ENCODE results near the gene DARS2. TPM values are rescaled to one million over a fixed set of nuclear protein-coding genes. Genes with fewer than 3 reads are reported as not detected.

DARS2 gene
- total and polyA plus RNA-seq, 2 donors (not counting 1 experiment from before 2014, with no cell fraction given), result 4.5 to 17.3 TPM

GRCh38 chr1:173867141-173867752 is 42.8 kb downstream of the DARS2 start:
- Histone ChIP-seq H2AFZ (ENCODE audit: insufficient read depth, low read depth, low read length, poor library complexity, severe bottlenecking) (peak overlapping the region; percentile 92), H3K9me3 (ENCODE audit: control extremely low read depth in 1 of 3, control insufficient read depth in 2 of 3, insufficient read depth in 1 of 3, low read length in 2 of 3) (no peaks in the 10 kb centered on the region), H3K27me3 (replicated peaks in 1 of 4; ENCODE audit: control extremely low read depth in 1 of 4, control insufficient read depth in 3 of 4, insufficient read depth in 4 of 4, low read length in 3 of 4) (no peaks in the 10 kb centered on the region), H3K36me3 (replicated peaks in 1 of 2; ENCODE audit: control extremely low read depth in 1 of 2, control insufficient read depth in 1 of 2, extremely low read depth in 1 of 2, insufficient read depth in 2 of 2, low read length in 1 of 2) (peaks cover 5 to 60% of the 10 kb centered on the region in 2 experiments), H3K4me3 (ENCODE audit: control extremely low read depth in 1 of 5, extremely low read depth in 1 of 5, insufficient read depth in 1 of 5, low read depth in 2 of 5, low read length in 4 of 5) (peak overlapping the region; percentile 70 to 98 (median 89)), H3K9ac (ENCODE audit: low read length) (peak overlapping the region; percentile 81), H3K4me1 (ENCODE audit: control insufficient read depth in 2 of 2, insufficient read depth in 2 of 2, low read length in 2 of 2) (peaks cover 42 to 50% of the 10 kb centered on the region in 2 donors), H3K27ac (ENCODE audit: low read length in 2 of 2) (peak overlapping the region; percentile 90 to 93), H4K20me1 (ENCODE audit: control insufficient read depth, insufficient read depth, low read length, poor library complexity, severe bottlenecking) (no peaks in the 10 kb centered on the region), H3K4me2 (replicated peaks; ENCODE audit: low read depth, low read length, poor library complexity, severe bottlenecking) (peak overlapping the region; percentile 90), H3K79me2 (ENCODE audit: control insufficient read depth, insufficient read depth, low read length) (peaks cover 23% of the 10 kb centered on the region)
- Mint-ChIP-seq H3K9me3 (ENCODE audit: insufficient read depth) (no peaks in the 10 kb centered on the region), H3K27ac (peak overlapping the region; percentile 98), H3K4me1 (peaks cover 68% of the 10 kb centered on the region), H3K27me3 (no peaks in the 10 kb centered on the region), H3K4me3 (peak overlapping the region; percentile 94)
- ChIA-PET CTCF (interaction anchor here (0.6 to 1.1 kb wide), 2 partner anchors 8 to 447 kb away, joined by 3 to 7 read pairs; no protein-coding TSS in a partner anchor), POLR2A (interaction anchor here (0.7 to 2.4 kb wide), 6 partner anchors 43 to 1132 kb away, joined by 3 to 16 read pairs (median 10); partner anchors contain the start of genes CACYBP, CENPL, DARS2 and PRDX6)
- DNase-seq (no peak), ATAC-seq (ENCODE audit: low read depth) (no peak)
- TF ChIP-seq CTCF (IDR thresholded peaks at IDR 0.05) (no peak), EZH2 (IDR thresholded peaks at IDR 0.05; ENCODE audit: borderline replicate concordance, insufficient read depth, low read depth, low read length, poor library complexity, severe bottlenecking) (no peak)
- WGBS (ENCODE audit: insufficient coverage), result 2% methylated on average over 31 of the region's 32 CpGs
- intact Hi-C loops (cut with micrococcal nuclease), result loop anchor here (5.0 kb wide), 1 partner anchor 350 kb away; no protein-coding TSS in a partner anchor

Measured in B cell (primary cell).